CD14-positive monocyte (primary cell): Measurements from ENCODE around the gene OXLD1. TPM values are rescaled to one million over a fixed set of nuclear protein-coding genes. Genes with fewer than 3 reads are reported as not detected.

Source experiments
- DNase-seq, 3 donors: peaks; one replicate each; pipeline ENCODE4 v3.0.0-alpha.2; 2011 to 2022
- H2AFZ ChIP-seq: 2 replicates; pipeline ENCODE4 v1.6.0; 2012; ENCODE audit warnings: mild to moderate bottlenecking, low read depth, low read length, inconsistent platforms; ENCODE audit not compliant: insufficient read depth, poor library complexity, severe bottlenecking
- H3K27ac ChIP-seq, 2 donors: 1 replicate in 1 of 2; 2 replicates in 1 of 2; pipeline ENCODE4 v1.5.1; 2012 to 2013; ENCODE audit warnings: low read length in 2 of 2, control low read depth in 1 of 2, inconsistent platforms in 1 of 2, low read depth in 1 of 2, mild to moderate bottlenecking in 1 of 2
- H3K27me3 ChIP-seq, 2 donors: one replicate each; pipeline versions ENCODE4 v1.6.0 to v1.6.1; 2011 to 2013; ENCODE audit warnings: low read length in 2 of 2; ENCODE audit not compliant: control insufficient read depth in 2 of 2, insufficient read depth in 2 of 2
- H3K36me3 ChIP-seq, 2 donors: replicated peaks in 1 of 2; 1 replicate in 1 of 2; 2 replicates in 1 of 2; pipeline versions ENCODE4 v1.5.1 to v1.6.1; 2012 to 2013; ENCODE audit warnings: low read length in 2 of 2, control low read depth in 1 of 2, inconsistent platforms in 1 of 2, mild to moderate bottlenecking in 1 of 2; ENCODE audit not compliant: insufficient read depth in 2 of 2, control insufficient read depth in 1 of 2
- H3K4me1 ChIP-seq, 2 donors: 1 replicate in 1 of 2; 2 replicates in 1 of 2; pipeline versions ENCODE4 v1.5.1 to v1.6.1; 2012 to 2013; ENCODE audit warnings: low read length in 2 of 2, control low read depth in 1 of 2, inconsistent platforms in 1 of 2, mild to moderate bottlenecking in 1 of 2, moderate library complexity in 1 of 2; ENCODE audit not compliant: insufficient read depth in 2 of 2, control insufficient read depth in 1 of 2
- H3K4me2 ChIP-seq: replicated peaks from 2 replicates; pipeline ENCODE3; 2012; ENCODE audit warnings: low read length, moderate library complexity, mild to moderate bottlenecking; ENCODE audit not compliant: poor library complexity, severe bottlenecking; ENCODE audit errors: extremely low read depth
- H3K4me3 ChIP-seq, 3 experiments: fragments of 200-600 bp in 1 of 3; sonication (generic) in 1 of 3; replicated peaks in 1 of 3; 1 replicate in 2 of 3; 2 replicates in 1 of 3; pipeline ENCODE4 v1.5.1; 2011 to 2013; ENCODE audit warnings: low read length in 3 of 3, mild to moderate bottlenecking in 3 of 3, control low read depth in 2 of 3, low read depth in 2 of 3, inconsistent platforms in 1 of 3, moderate library complexity in 1 of 3
- H3K79me2 ChIP-seq: 2 replicates; pipeline ENCODE4 v1.6.0; 2012; ENCODE audit warnings: mild to moderate bottlenecking, control low read depth, inconsistent platforms, low read length, moderate library complexity; ENCODE audit not compliant: insufficient read depth
- H3K9ac ChIP-seq: 2 replicates; pipeline ENCODE4 v1.6.0; 2017; ENCODE audit warnings: low read length, mild to moderate bottlenecking; ENCODE audit not compliant: insufficient read depth, poor library complexity, severe bottlenecking
- H3K9me3 ChIP-seq, 2 donors: replicated peaks in 1 of 2; 1 replicate in 1 of 2; 2 replicates in 1 of 2; pipeline versions ENCODE4 v1.5.1 to v1.6.1; 2012 to 2013; ENCODE audit warnings: low read length in 2 of 2, control low read depth in 1 of 2; ENCODE audit not compliant: control insufficient read depth in 1 of 2, insufficient read depth in 1 of 2
- H4K20me1 ChIP-seq: 2 replicates; pipeline ENCODE4 v1.6.0; 2012; ENCODE audit warnings: mild to moderate bottlenecking, low read length, control low read depth, moderate library complexity; ENCODE audit not compliant: insufficient read depth
- H3K27ac Mint-ChIP-seq, 7 donors: one replicate each; pipeline ENCODE4 v1.8.0; 2020; ENCODE audit warnings: mild to moderate bottlenecking in 7 of 7, mixed read lengths in 7 of 7, moderate library complexity in 6 of 7, inconsistent platforms in 2 of 7
- H3K27me3 Mint-ChIP-seq, 3 donors: one replicate each; pipeline ENCODE4 v1.8.0; 2021 to 2022; ENCODE audit warnings: low read depth in 3 of 3, mild to moderate bottlenecking in 3 of 3, mixed read lengths in 3 of 3, moderate library complexity in 3 of 3, inconsistent platforms in 1 of 3
- H3K36me3 Mint-ChIP-seq, 2 donors: one replicate each; pipeline ENCODE4 v1.8.0; 2020; ENCODE audit warnings: mixed read lengths in 2 of 2, inconsistent platforms in 1 of 2, mild to moderate bottlenecking in 1 of 2
- H3K4me1 Mint-ChIP-seq: one replicate; pipeline ENCODE4 v1.8.0; 2020; ENCODE audit warnings: mild to moderate bottlenecking, mixed read lengths
- H3K4me3 Mint-ChIP-seq, 2 donors: one replicate each; pipeline ENCODE4 v1.8.0; 2020; ENCODE audit warnings: mild to moderate bottlenecking in 2 of 2, mixed read lengths in 2 of 2, moderate library complexity in 1 of 2
- H3K9me3 Mint-ChIP-seq, 7 donors: one replicate each; pipeline ENCODE4 v1.8.0; 2020 to 2022; ENCODE audit warnings: mixed read lengths in 7 of 7, mild to moderate bottlenecking in 6 of 7, moderate library complexity in 6 of 7, inconsistent platforms in 2 of 7
- WGBS: methylation state at CpG from one replicate; pipeline ENCODE4 v1.1.5; 2013; ENCODE audit warnings: missing lambda C conversion rate; ENCODE audit not compliant: insufficient coverage; 5-methylcytosine and 5-hydroxymethylcytosine counted together
- intact Hi-C, 2 donors: fragments of 100-400 bp; cut with micrococcal nuclease; formaldehyde crosslinking; loops; one replicate each; pipeline versions ENCODE4 v1.15.0 to v1.15.1; 2023
- polyA minus RNA-seq: library from RNA; depleted of rRNA, polyadenylated mRNA; stranded (reverse); fragments of >200 nt; gene quantifications from 2 replicates; pipeline ENCODE4 v1.2.3, GENCODE V29; 2012
- polyA plus RNA-seq, 3 donors: library from polyadenylated mRNA; depleted of rRNA in 1 of 3; unstranded in 2 of 3; stranded (reverse) in 1 of 3; fragments of 300-500 nt in 2 of 3; fragments of >200 nt in 1 of 3; fragmentation: Illumina TruSeq in 2 of 3; gene quantifications; 1 replicate in 2 of 3; 2 replicates in 1 of 3; pipeline ENCODE4 v1.2.3, GENCODE V29; 2012 to 2021
- total RNA-seq, 12 experiments: library from RNA in 1 of 12; stranded (reverse) in 1 of 12; fragments of 120-200 nt in 1 of 12; gene quantifications; one replicate each; pipeline ENCODE4 v1.2.4 and lab custom pipeline; 2013 to 2026; ENCODE audit warnings: mixed read lengths in 6 of 12, inconsistent platforms in 1 of 12
- TF ChIP-seq, protein P1 (sequence below): fragments of 200-600 bp; IDR thresholded peaks from one replicate; pipeline ENCODE4 v1.8.0; 2022; ENCODE audit warnings: antibody characterized with exemption, mild to moderate bottlenecking

Gene OXLD1
- 44.5 TPM for total RNA-seq (2013)
- 10 to 100 TPM; 46.0 to 61.1 (median 51.8) TPM for polyA plus RNA-seq
- polyA minus RNA-seq, result 32.3 and 37.8 TPM in 2 replicates
- 2.8 to 7.7 (median 4.7) reads per million in 11 experiments for total RNA-seq (lab: John Stamatoyannopoulos, UW)

DNA sequence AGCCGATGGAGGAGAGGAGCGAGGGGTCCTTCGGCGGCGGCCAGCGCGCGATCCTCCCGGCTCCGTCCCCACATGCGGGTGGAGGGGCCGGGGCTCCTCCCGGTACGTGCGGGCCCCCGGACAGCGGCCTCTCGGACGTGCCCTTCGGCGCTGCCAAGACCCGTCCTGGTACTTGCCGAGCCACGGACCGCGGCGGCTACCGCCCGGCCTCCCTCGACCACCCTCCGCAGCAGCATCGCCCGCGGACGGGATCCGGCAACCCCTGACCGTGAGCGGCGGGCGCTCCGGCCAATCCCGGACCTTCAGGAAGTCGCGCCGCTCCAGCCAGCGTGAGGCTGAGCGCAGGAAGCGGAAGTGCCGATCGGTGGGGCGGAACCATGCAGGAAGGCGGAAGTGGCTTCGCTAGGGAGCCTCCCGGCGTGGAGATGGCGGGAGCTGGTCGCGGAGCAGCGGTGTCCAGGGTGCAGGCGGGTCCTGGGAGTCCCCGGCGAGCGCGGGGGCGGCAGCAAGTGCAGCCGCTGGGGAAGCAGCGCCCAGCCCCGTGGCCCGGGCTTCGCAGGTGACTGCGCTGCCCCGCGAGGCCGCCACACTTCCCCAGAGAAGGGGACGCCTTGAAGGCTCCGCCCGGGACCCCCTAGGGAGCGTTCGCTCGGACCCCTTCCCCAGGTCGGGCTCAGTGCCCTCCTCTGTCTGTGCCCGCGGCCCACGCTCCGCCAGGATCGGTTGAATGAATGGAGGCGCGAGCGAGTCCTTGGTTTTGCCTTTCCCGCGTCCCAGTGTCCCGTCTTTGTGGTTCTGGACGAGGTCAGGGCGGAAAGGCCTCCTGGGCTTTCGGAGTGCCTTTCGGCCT is at the start of gene OXLD1, which contains the start of gene CCDC137:
TSS of gene OXLD1 (minus strand) at position 264 of the 850 bp plus-strand sequence. CDS start at position 236, 28 bp downstream.
TSS of gene CCDC137 (plus strand) at position 396 of the 850 bp plus-strand sequence. CDS start at position 426, 30 bp downstream.
- Histone ChIP-seq H3K4me1 (peaks cover 24 to 30% of the 10 kb centered on the region in 2 donors), H4K20me1 (no peaks in the 10 kb centered on the region), H3K4me3 (peak within 1 kb of the TSS; percentile 63 to 91 (median 75)), H3K9me3 (no peaks in the 10 kb centered on the region), H2AFZ (peak within 1 kb of the TSS; percentile 94), H3K36me3 (peaks cover 21 to 41% of the 10 kb centered on the region in 2 donors), H3K27ac (peak within 1 kb of the TSS; percentile 76 to 89), H3K79me2 (peaks cover 53% of the 10 kb centered on the region), H3K27me3 (no peaks in the 10 kb centered on the region), H3K9ac (peak within 1 kb of the TSS; percentile 93), H3K4me2 (peak within 1 kb of the TSS; percentile 86)
- peaks cover 27 to 50% of the 10 kb centered on the region in 2 donors for H3K36me3 Mint-ChIP-seq
- peak within 1 kb of the TSS; percentile 92 to 99 for H3K4me3 Mint-ChIP-seq
- peaks cover 24% of the 10 kb centered on the region for H3K4me1 Mint-ChIP-seq
- H3K9me3 Mint-ChIP-seq, result no peaks in the 10 kb centered on the region
- H3K27me3 Mint-ChIP-seq, result peaks cover 0 to 4% (median 0%) of the 10 kb centered on the region in 3 donors
- DNase-seq, result peak; percentile 94 to 96 (median 96)
- intact Hi-C loops, result loop anchor here (1.0 to 5.0 kb wide), 3 partner anchors 17 to 46 kb away; partner anchors contain the start of genes ARL16 (in 2 of the 2), MRPL12 (in 1 of the 2) and SLC25A10 (in 1 of the 2)
- under 1% methylated on average over 95 of the region's 96 CpGs for WGBS
- TF ChIP-seq, protein P1, sequence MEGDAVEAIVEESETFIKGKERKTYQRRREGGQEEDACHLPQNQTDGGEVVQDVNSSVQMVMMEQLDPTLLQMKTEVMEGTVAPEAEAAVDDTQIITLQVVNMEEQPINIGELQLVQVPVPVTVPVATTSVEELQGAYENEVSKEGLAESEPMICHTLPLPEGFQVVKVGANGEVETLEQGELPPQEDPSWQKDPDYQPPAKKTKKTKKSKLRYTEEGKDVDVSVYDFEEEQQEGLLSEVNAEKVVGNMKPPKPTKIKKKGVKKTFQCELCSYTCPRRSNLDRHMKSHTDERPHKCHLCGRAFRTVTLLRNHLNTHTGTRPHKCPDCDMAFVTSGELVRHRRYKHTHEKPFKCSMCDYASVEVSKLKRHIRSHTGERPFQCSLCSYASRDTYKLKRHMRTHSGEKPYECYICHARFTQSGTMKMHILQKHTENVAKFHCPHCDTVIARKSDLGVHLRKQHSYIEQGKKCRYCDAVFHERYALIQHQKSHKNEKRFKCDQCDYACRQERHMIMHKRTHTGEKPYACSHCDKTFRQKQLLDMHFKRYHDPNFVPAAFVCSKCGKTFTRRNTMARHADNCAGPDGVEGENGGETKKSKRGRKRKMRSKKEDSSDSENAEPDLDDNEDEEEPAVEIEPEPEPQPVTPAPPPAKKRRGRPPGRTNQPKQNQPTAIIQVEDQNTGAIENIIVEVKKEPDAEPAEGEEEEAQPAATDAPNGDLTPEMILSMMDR, result no peak
- peak within 1 kb of the TSS; percentile 75 to 97 (median 96) for H3K27ac Mint-ChIP-seq

DNA sequence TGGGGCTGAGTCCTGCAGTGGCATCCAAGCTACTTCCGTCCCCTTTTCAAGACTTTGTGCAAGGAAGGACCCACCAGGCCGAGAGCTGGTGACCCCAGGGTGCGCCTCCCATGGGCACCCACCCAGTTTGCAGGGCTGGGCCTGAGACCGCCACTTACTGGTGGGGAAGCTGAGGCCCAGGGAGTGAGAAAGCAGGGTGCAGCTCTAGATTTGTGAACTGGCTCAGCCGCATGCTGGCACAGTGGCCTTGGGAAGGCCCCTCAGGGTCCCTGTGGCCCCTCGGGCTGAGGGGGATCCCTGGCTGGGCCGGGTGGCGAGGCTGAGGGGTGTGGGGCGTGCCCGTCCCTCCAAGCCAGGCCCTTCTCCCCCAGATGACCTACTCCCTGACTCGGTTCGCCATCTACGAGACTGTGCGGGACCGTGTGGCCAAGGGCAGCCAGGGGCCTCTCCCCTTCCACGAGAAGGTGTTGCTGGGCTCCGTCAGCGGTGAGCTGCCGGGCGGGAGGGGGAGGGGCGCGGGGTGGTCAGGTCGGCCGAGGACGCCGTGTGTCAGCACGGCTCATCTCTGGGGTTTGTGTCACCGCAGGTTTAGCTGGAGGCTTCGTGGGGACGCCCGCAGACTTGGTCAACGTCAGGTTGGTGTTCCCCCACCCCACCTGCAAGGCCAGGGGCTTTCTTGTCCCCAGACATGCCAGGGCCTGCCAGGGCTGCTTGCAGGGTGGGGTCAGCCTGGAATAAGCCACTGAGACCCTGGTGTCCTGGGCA is 48.9 kb upstream of the OXLD1 start:
- no peaks in the 10 kb centered on the region for H3K9me3 ChIP-seq
- Mint-ChIP-seq H3K27me3 (peaks cover 0 to 17% (median 13%) of the 10 kb centered on the region in 3 donors), H3K36me3 (peaks cover 0 to 10% of the 10 kb centered on the region in 2 donors), H3K4me1 (peaks cover 23% of the 10 kb centered on the region), H3K9me3 (no peaks in the 10 kb centered on the region), H3K4me3 (no peak overlapping the region), H3K27ac (no peak overlapping the region)
- no peak overlapping the region for H3K4me2 ChIP-seq
- H3K27me3 ChIP-seq, result peaks cover 0 to 6% of the 10 kb centered on the region in 2 donors
- 94% methylated on average over 26 of the region's 32 CpGs for WGBS
- H3K4me1 ChIP-seq, result peaks cover 19 to 35% of the 10 kb centered on the region in 2 donors
- no peak overlapping the region for H3K9ac ChIP-seq
- no peak overlapping the region for H3K4me3 ChIP-seq
- H2AFZ ChIP-seq, result no peak overlapping the region
- no peaks in the 10 kb centered on the region for H3K36me3 ChIP-seq
- H3K27ac ChIP-seq, result no peak overlapping the region
- H3K79me2 ChIP-seq, result peaks cover 4% of the 10 kb centered on the region
- no peaks in the 10 kb centered on the region for H4K20me1 ChIP-seq
- no peak for DNase-seq
- intact Hi-C loops, result no loop called here
- TF ChIP-seq, protein P1, result no peak
